ENCODE results near the gene KSR1.

DNA sequence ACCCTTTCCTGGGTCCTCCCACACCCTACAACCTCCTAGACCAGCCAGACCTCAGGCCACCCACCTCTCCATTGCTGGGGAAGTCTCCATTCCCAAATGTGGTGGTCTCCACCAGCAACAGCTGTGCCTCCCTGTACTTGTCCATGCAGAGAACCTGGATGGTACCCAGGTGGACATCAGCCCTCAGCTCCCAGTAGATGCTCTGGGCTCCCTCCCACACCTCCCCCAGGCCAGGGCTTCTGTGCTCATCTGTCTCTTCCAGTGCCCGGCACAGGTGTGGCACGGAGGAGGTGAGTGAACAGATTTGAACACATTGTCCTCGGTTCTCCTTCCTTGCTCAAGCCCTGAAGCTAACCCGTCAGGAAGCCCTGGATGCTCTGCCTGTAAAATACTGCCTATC, 209.3 kb downstream of the KSR1 start:
- no peak for TF ChIP-seq POLR2AphosphoS5 (IDR thresholded peaks at IDR 0.05)
- TF ChIP-seq, protein P1, sequence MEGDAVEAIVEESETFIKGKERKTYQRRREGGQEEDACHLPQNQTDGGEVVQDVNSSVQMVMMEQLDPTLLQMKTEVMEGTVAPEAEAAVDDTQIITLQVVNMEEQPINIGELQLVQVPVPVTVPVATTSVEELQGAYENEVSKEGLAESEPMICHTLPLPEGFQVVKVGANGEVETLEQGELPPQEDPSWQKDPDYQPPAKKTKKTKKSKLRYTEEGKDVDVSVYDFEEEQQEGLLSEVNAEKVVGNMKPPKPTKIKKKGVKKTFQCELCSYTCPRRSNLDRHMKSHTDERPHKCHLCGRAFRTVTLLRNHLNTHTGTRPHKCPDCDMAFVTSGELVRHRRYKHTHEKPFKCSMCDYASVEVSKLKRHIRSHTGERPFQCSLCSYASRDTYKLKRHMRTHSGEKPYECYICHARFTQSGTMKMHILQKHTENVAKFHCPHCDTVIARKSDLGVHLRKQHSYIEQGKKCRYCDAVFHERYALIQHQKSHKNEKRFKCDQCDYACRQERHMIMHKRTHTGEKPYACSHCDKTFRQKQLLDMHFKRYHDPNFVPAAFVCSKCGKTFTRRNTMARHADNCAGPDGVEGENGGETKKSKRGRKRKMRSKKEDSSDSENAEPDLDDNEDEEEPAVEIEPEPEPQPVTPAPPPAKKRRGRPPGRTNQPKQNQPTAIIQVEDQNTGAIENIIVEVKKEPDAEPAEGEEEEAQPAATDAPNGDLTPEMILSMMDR (IDR thresholded peaks at IDR 0.05): no peak
- TF ChIP-seq POLR2A (IDR thresholded peaks at IDR 0.05): no peak
- TF ChIP-seq EP300 (IDR thresholded peaks at IDR 0.05): no peak

Data from upper lobe of left lung (tissue), 4 donors.